22Rv1 (cell line): Measurements from ENCODE around the gene GPR17.

Source experiments
- ZFX ChIP-seq: fragments of 450-650 bp; IDR thresholded peaks from 2 replicates; pipeline ENCODE4 v1.6.1; 2017; ENCODE audit warnings: antibody characterized with exemption, borderline replicate concordance
- TF ChIP-seq, protein P1 (sequence below): fragments of 450-650 bp; IDR thresholded peaks from 2 replicates; pipeline ENCODE4 v1.5.1; 2017; ENCODE audit warnings: mild to moderate bottlenecking

DNA sequence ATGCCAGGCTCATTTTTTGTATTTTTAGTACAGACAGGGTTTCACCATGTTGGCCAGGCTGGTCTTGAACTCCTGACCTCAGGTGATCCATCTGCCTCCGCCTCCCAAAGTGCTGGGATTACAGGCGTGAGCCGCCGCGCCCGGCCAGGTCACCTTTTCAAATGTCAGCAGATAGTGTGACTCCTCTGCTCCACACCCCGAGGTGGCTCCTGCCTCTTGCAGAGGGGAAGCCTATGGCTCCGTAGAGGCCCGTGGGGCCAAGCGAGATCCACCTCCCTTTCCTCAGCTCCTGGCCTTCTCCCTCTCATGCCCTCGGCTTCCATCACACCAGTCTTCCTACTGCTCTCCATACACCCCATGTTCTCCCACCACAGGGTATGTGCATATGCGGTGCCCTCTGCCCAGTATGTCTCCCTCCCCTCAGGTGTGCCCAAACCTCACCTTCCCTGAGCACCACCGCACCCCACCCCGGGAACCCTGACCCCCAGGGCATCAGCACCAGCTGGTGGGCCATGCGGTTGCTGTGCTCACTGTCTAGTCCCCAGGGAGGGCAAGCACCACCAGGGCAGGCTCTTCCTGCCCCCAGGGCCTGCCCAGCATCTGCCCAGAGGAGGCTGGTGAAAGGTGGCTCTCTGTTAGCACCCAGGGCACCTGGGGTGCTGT lies 10.7 kb downstream of the GPR17 start:
- TF ChIP-seq, protein P1, sequence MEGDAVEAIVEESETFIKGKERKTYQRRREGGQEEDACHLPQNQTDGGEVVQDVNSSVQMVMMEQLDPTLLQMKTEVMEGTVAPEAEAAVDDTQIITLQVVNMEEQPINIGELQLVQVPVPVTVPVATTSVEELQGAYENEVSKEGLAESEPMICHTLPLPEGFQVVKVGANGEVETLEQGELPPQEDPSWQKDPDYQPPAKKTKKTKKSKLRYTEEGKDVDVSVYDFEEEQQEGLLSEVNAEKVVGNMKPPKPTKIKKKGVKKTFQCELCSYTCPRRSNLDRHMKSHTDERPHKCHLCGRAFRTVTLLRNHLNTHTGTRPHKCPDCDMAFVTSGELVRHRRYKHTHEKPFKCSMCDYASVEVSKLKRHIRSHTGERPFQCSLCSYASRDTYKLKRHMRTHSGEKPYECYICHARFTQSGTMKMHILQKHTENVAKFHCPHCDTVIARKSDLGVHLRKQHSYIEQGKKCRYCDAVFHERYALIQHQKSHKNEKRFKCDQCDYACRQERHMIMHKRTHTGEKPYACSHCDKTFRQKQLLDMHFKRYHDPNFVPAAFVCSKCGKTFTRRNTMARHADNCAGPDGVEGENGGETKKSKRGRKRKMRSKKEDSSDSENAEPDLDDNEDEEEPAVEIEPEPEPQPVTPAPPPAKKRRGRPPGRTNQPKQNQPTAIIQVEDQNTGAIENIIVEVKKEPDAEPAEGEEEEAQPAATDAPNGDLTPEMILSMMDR = no peak
- TF ChIP-seq ZFX = no peak
